ENCODE results near the gene RNF217. TPM values are rescaled to one million over a fixed set of nuclear protein-coding genes. Genes with fewer than 3 reads are reported as not detected.

Gene RNF217
- polyA plus RNA-seq, 1 donor (not counting 4 experiments of a cell fraction or from before 2014, with no cell fraction given): 44.0 TPM

DNA sequence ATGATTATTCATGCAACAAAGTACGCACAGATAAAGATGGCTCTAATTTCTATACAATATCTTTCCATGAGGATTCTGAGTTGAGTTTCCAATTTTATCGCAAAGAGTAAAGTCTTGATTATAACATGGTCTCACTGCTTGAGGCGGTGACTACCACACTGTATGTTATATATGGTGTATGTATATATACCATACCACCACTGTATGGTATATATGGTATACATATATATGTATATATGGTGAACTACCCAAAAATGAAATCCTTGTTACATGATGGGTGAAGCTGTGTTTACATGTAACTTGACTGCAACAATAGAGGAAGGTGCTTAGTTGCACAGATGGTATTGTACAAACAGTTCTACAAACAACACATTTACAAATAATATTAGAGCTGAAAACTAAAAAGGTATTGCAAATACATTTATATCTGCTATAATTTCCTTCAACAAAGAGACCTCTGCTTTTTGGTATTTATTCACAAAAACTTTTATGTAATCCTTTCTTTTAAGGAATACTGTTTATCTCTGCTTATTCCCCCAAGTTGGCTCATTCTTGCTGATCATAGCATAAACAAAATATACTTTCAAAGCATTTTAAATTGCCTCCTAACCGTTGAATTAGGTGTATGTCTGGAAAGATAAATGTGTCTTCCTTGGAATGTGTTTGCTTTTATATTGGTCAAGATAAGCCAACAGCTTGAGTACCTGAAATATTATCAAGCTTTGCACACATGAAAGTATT lies 113.7 kb downstream of the RNF217 start:
- dilution Hi-C loops (cut with MboI; ENCODE audit: extremely low pct_ligation_motif_present, low sequenced_read_pairs): no loop called here
- no peak overlapping the region for H3K27ac ChIP-seq (ENCODE audit: control insufficient read depth, insufficient read depth, low read length)
- DNase-seq (ENCODE audit: low read depth, low spot score) (no peak), FAIRE-seq (no peak)
- no peak overlapping the region for H3K9ac ChIP-seq (ENCODE audit: control insufficient read depth, extremely low read depth, insufficient read depth, low read length)
- no peaks in the 10 kb centered on the region for H3K9me1 ChIP-seq (ENCODE audit: control insufficient read depth, extremely low read depth, insufficient read depth, low read length)
- peaks cover 14 to 19% of the 10 kb centered on the region in 2 experiments for H3K36me3 ChIP-seq (ENCODE audit: control insufficient read depth in 2 of 2, extremely low read depth in 1 of 2, insufficient read depth in 2 of 2, low read length in 2 of 2)
- no peak overlapping the region for H3K4me3 ChIP-seq (ENCODE audit: control insufficient read depth in 2 of 3, extremely low read depth in 1 of 3, insufficient read depth in 2 of 3, low read depth in 1 of 3, low read length in 3 of 3)
- TF ChIP-seq, protein P1, sequence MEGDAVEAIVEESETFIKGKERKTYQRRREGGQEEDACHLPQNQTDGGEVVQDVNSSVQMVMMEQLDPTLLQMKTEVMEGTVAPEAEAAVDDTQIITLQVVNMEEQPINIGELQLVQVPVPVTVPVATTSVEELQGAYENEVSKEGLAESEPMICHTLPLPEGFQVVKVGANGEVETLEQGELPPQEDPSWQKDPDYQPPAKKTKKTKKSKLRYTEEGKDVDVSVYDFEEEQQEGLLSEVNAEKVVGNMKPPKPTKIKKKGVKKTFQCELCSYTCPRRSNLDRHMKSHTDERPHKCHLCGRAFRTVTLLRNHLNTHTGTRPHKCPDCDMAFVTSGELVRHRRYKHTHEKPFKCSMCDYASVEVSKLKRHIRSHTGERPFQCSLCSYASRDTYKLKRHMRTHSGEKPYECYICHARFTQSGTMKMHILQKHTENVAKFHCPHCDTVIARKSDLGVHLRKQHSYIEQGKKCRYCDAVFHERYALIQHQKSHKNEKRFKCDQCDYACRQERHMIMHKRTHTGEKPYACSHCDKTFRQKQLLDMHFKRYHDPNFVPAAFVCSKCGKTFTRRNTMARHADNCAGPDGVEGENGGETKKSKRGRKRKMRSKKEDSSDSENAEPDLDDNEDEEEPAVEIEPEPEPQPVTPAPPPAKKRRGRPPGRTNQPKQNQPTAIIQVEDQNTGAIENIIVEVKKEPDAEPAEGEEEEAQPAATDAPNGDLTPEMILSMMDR (optimal IDR thresholded peaks at IDR 0.05 in 1 of 3, IDR thresholded peaks at IDR 0.05 in 1 of 3, conservative IDR thresholded peaks at IDR 0.05 in 1 of 3; ENCODE audit: extremely low read depth in 1 of 3, insufficient read depth in 2 of 3, low read length in 3 of 3): no peak
- TF ChIP-seq EZH2 (IDR thresholded peaks at IDR 0.05; ENCODE audit: low read length): no peak
- H3K4me2 ChIP-seq (ENCODE audit: control insufficient read depth, extremely low read depth, insufficient read depth, low read depth, low read length): no peak overlapping the region
- peaks cover 4% of the 10 kb centered on the region for H3K79me2 ChIP-seq (ENCODE audit: control insufficient read depth, insufficient read depth, low read length)
- no peak overlapping the region for H2AFZ ChIP-seq (ENCODE audit: control insufficient read depth, low read length)
- no peaks in the 10 kb centered on the region for H3K4me1 ChIP-seq (ENCODE audit: control insufficient read depth, extremely low read depth, insufficient read depth, low read length)
- H3K27me3 ChIP-seq (ENCODE audit: control insufficient read depth, extremely low read depth, insufficient read depth, low read length): no peaks in the 10 kb centered on the region
- no peaks in the 10 kb centered on the region for H4K20me1 ChIP-seq (ENCODE audit: control insufficient read depth, extremely low read depth, insufficient read depth, low read length)
- H3K9me3 ChIP-seq (ENCODE audit: control insufficient read depth, low read depth, low read length): no peaks in the 10 kb centered on the region

DNA sequence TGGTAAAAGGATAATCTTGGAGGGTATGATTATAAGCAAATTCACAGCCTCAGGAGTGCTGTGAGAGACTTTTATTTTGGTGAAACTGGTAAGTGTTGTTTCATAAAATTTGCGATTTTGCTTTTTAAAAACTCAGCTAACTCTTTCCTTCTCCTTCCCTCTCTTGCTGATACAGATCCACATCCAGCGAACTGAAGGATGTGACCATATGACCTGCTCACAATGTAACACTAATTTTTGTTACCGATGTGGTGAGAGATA lies 114.2 kb downstream of the RNF217 start:
- no peak overlapping the region for H3K4me2 ChIP-seq (ENCODE audit: control insufficient read depth, extremely low read depth, insufficient read depth, low read depth, low read length)
- H3K9ac ChIP-seq (ENCODE audit: control insufficient read depth, extremely low read depth, insufficient read depth, low read length): no peak overlapping the region
- H3K79me2 ChIP-seq (ENCODE audit: control insufficient read depth, insufficient read depth, low read length): peaks cover 4% of the 10 kb centered on the region
- TF ChIP-seq, protein P1 (optimal IDR thresholded peaks at IDR 0.05 in 1 of 3, IDR thresholded peaks at IDR 0.05 in 1 of 3, conservative IDR thresholded peaks at IDR 0.05 in 1 of 3; ENCODE audit: extremely low read depth in 1 of 3, insufficient read depth in 2 of 3, low read length in 3 of 3): no peak
- TF ChIP-seq EZH2 (IDR thresholded peaks at IDR 0.05; ENCODE audit: low read length): no peak
- no peaks in the 10 kb centered on the region for H3K9me3 ChIP-seq (ENCODE audit: control insufficient read depth, low read depth, low read length)
- no peaks in the 10 kb centered on the region for H3K4me1 ChIP-seq (ENCODE audit: control insufficient read depth, extremely low read depth, insufficient read depth, low read length)
- no peak overlapping the region for H3K27ac ChIP-seq (ENCODE audit: control insufficient read depth, insufficient read depth, low read length)
- no peaks in the 10 kb centered on the region for H3K9me1 ChIP-seq (ENCODE audit: control insufficient read depth, extremely low read depth, insufficient read depth, low read length)
- no peaks in the 10 kb centered on the region for H4K20me1 ChIP-seq (ENCODE audit: control insufficient read depth, extremely low read depth, insufficient read depth, low read length)
- no peak overlapping the region for H3K4me3 ChIP-seq (ENCODE audit: control insufficient read depth in 2 of 3, extremely low read depth in 1 of 3, insufficient read depth in 2 of 3, low read depth in 1 of 3, low read length in 3 of 3)
- peaks cover 15 to 16% of the 10 kb centered on the region in 2 experiments for H3K36me3 ChIP-seq (ENCODE audit: control insufficient read depth in 2 of 2, extremely low read depth in 1 of 2, insufficient read depth in 2 of 2, low read length in 2 of 2)
- H3K27me3 ChIP-seq (ENCODE audit: control insufficient read depth, extremely low read depth, insufficient read depth, low read length): no peaks in the 10 kb centered on the region
- no peak for FAIRE-seq
- no peak overlapping the region for H2AFZ ChIP-seq (ENCODE audit: control insufficient read depth, low read length)
- dilution Hi-C loops (cut with MboI; ENCODE audit: extremely low pct_ligation_motif_present, low sequenced_read_pairs): no loop called here
- no peak for DNase-seq (ENCODE audit: low read depth, low spot score)
